Mucosa of rectum (tissue), 2 donors: Measurements from ENCODE around the gene B3GAT1.

ENCODE experiments used
- H3K27ac ChIP-seq, 2 donors: one replicate each; pipeline ENCODE4 v1.7.0; 2013; ENCODE audit warnings: inconsistent platforms in 2 of 2, low read depth in 2 of 2, low read length in 2 of 2
- H3K27me3 ChIP-seq, 2 donors: one replicate each; pipeline ENCODE4 v1.7.0; 2013; ENCODE audit warnings: low read length in 2 of 2; ENCODE audit not compliant: control insufficient read depth in 2 of 2, insufficient read depth in 2 of 2
- H3K36me3 ChIP-seq, 2 donors: one replicate each; pipeline ENCODE4 v1.7.0; 2013; ENCODE audit warnings: low read length in 2 of 2; ENCODE audit not compliant: control insufficient read depth in 2 of 2, insufficient read depth in 2 of 2
- H3K4me1 ChIP-seq, 2 donors: one replicate each; pipeline ENCODE4 v1.7.0; 2013; ENCODE audit warnings: low read length in 2 of 2, mild to moderate bottlenecking in 1 of 2; ENCODE audit not compliant: control insufficient read depth in 2 of 2, insufficient read depth in 2 of 2
- H3K4me3 ChIP-seq, 2 donors: one replicate each; pipeline ENCODE4 v1.7.0; 2013; ENCODE audit warnings: low read length in 2 of 2
- H3K9ac ChIP-seq, 2 donors: one replicate each; pipeline ENCODE4 v1.7.0; 2013; ENCODE audit warnings: low read length in 2 of 2, low read depth in 1 of 2, mild to moderate bottlenecking in 1 of 2
- H3K9me3 ChIP-seq, 2 donors: one replicate each; pipeline ENCODE4 v1.7.0; 2013; ENCODE audit warnings: low read length in 2 of 2; ENCODE audit not compliant: control insufficient read depth in 2 of 2
- donor health status: healthy.
- donor health status: Normal muscosa, but diverticular disease.

Gene B3GAT1

DNA sequence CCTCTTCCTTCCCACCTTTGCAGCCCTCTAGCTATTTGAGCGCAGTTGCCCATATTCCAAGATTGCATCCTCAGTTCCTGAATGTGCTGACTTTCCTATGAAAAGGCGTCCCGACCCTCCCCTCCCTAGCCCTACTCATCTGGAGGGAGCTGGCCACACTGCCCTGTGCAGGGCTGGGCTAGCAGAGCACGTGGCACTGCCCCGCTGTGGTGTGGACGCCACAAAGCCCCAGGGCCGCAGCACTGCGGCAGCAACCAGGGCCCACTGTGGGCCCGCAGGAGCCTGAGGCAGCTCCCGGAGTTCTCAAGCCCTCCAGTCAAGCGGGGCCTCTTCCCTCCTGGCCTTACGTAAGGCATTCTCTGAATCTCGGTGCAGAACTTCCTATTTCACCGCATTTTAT, 27.6 kb downstream of the B3GAT1 start:
- peaks cover 0 to 2% of the 10 kb centered on the region in 2 donors for H3K4me1 ChIP-seq
- H3K27me3 ChIP-seq, result peaks cover 0 to 4% of the 10 kb centered on the region in 2 donors
- no peak overlapping the region for H3K27ac ChIP-seq
- H3K36me3 ChIP-seq, result no peaks in the 10 kb centered on the region
- H3K4me3 ChIP-seq, result no peak overlapping the region
- H3K9me3 ChIP-seq, result no peaks in the 10 kb centered on the region
- no peak overlapping the region for H3K9ac ChIP-seq

DNA sequence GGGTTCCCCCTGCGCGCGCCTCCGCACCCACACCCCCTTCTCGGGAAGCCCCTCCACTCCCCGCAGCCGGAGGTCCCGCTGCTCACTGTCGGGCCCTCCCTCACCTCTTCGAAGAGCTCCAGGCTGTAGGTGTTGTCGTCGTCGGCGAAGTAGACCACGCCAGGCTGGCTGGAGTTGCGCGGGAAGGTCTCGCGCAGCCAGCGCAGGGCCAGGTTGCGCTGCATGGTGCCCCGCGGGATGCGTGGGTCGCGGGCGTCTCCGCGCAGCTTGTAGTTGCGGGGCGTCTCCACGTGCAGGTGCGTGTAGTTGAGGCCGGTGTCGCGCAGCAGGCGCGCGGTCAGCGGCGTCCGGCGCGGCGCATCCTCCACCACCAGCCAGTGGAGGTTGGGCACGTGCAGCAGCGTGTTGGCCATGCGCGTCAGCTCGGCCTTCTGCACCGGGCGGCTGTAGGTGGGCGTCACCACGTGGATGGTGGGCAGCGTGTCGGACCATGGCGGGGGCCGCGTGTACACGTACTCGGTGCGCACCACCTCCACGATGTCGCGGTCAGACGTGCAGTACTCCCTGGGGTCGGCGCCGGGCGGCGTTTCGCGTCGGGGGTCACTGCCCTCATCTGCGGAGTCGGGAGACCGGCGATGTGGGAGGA, 28.3 kb downstream of the B3GAT1 start:
- Histone ChIP-seq H3K27me3 (peaks cover 0 to 4% of the 10 kb centered on the region in 2 donors), H3K36me3 (no peaks in the 10 kb centered on the region), H3K9ac (no peak overlapping the region), H3K27ac (no peak overlapping the region), H3K4me3 (no peak overlapping the region), H3K4me1 (peaks cover 0 to 2% of the 10 kb centered on the region in 2 donors), H3K9me3 (no peaks in the 10 kb centered on the region)

DNA sequence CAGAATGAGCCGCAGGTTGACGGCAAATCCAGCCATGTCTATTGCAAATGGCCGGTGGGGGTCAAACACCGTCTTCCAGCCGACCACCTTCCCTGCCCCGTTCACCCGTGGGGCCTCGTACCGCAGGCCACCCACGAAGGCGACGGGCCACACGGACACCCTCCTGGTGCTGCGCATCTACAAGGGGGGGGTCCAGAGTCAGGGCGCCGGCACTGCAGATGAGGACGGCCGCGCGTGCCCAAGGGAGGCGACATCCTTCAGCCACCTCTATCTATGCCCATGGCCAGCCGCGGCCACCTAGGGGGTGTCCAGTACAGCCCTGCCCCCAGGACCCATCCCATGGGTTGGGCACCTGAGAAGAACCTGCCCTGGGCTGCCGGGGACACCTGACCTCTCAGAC, 29.2 kb downstream of the B3GAT1 start:
- H3K9ac ChIP-seq, result no peak overlapping the region
- no peaks in the 10 kb centered on the region for H3K9me3 ChIP-seq
- no peak overlapping the region for H3K27ac ChIP-seq
- H3K27me3 ChIP-seq, result peaks cover 0 to 4% of the 10 kb centered on the region in 2 donors
- H3K4me3 ChIP-seq, result no peak overlapping the region
- H3K4me1 ChIP-seq, result peaks cover 0 to 2% of the 10 kb centered on the region in 2 donors
- H3K36me3 ChIP-seq, result no peaks in the 10 kb centered on the region

DNA sequence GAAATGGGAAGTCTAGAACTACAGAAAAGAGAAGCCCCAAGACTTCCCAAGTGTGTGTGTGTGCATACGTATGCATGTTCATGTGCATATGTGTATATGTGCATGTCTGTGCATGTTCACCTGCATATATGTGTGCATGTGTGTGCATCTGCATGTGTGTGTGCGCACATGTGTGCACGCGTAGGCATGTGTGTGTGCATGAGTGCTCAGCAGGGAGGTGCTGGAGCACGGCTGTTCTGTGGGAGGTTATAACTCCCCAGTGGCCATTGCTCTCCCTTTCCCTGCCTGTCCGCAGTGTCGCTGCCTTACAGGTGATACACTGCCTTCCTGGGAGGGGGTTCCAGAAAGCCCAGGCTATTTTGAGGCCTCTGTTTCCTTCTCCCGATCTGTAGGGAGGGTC, 29.8 kb downstream of the B3GAT1 start:
- Histone ChIP-seq H3K9ac (no peak overlapping the region), H3K9me3 (no peaks in the 10 kb centered on the region), H3K4me3 (no peak overlapping the region), H3K27me3 (peaks cover 0 to 4% of the 10 kb centered on the region in 2 donors), H3K27ac (no peak overlapping the region), H3K36me3 (no peaks in the 10 kb centered on the region), H3K4me1 (peaks cover 0 to 2% of the 10 kb centered on the region in 2 donors)

DNA sequence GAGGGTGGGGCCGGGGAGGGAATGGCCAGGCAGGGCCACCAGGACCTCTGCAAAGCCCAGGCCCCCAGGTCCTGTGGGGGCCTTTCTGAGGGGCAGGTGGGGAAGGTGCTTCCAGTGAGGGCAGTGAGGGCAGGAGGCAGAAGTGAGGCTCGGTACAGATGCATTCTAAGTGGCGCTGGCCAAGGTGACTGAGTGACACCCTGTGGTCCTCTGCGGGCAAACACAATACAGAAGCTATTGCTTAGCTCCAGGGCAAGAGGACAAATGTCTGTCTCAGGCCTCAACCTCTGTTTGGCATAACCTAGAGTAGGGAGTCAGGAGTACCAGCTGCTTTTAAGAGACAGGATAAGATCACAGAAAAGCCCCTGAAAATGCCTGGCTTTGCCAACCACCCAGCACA, 31.3 kb downstream of the B3GAT1 start:
- Histone ChIP-seq H3K9me3 (no peaks in the 10 kb centered on the region), H3K27me3 (no peaks in the 10 kb centered on the region), H3K4me3 (no peak overlapping the region), H3K36me3 (no peaks in the 10 kb centered on the region), H3K27ac (no peak overlapping the region), H3K4me1 (peaks cover 0 to 2% of the 10 kb centered on the region in 2 donors), H3K9ac (no peak overlapping the region)

DNA sequence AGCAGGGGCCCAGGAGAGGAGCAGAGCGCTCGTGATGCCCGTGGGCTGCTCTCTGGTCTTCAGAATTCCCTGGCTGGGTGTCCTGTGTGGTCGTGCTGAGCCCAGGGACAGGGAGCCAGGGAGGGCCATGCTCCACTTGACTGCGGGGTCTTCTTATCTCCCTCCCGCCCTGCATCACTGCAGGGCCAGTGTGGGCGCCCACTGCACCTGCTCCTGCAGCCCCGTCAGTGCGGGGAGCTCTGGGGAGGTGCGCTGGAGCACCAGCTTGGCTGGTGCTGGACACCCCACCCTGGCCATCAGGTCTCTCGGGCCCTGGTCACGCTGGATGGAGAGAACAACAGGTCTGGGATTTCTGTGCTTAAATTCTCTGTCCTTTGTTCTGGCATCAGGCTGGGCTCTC, 31.8 kb downstream of the B3GAT1 start:
- Histone ChIP-seq H3K4me1 (peaks cover 0 to 2% of the 10 kb centered on the region in 2 donors), H3K36me3 (no peaks in the 10 kb centered on the region), H3K27ac (no peak overlapping the region)

DNA sequence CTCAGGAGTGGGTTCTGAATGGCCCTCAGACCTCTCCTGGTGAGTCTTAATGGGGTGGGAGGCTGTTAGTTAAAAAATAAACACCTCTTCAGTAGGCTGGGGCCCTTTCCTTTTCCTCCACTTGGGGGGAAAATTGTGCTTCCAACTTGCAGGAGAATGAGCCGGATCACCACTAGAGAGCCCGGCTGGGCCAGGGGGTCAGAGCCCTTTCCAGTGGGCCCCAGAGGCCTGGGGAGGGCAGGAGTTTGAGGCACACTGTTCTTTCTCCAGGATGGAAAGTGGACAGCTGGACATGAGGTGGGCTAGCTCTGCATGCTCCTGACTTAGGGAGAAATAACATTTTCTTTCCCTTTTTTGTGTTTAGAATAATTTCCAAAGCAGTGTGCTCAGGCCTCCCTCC, 32.8 kb downstream of the B3GAT1 start:
- Histone ChIP-seq H3K9me3 (no peaks in the 10 kb centered on the region), H3K9ac (no peak overlapping the region), H3K27me3 (no peaks in the 10 kb centered on the region), H3K36me3 (no peaks in the 10 kb centered on the region), H3K4me1 (no peaks in the 10 kb centered on the region), H3K27ac (no peak overlapping the region), H3K4me3 (no peak overlapping the region)

More for the DNA sequence above, 31.8 kb downstream of the B3GAT1 start:
- no peaks in the 10 kb centered on the region for H3K27me3 ChIP-seq
- H3K9ac ChIP-seq, result no peak overlapping the region
- H3K4me3 ChIP-seq, result no peak overlapping the region
- H3K9me3 ChIP-seq, result no peaks in the 10 kb centered on the region

DNA sequence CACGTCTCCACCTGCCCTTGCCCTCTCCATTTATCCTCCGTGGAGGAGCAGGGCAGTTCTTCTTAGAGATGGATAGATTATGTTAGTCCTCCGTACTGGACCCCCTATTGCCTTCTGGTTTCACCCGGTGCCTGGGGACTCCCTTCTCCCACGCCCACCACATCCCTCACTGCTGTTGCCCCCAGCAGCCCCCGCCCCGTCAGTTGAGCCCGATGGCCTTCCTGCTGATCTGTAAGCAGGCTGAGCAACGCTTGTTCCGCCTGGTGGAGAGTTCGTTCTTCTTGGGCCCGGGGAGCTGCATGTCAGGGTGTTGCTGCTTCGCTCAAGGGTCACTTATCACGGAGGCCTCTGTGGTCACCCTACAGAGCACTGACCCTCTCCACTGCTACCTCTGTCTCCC, 34.2 kb downstream of the B3GAT1 start:
- Histone ChIP-seq H3K4me1 (no peaks in the 10 kb centered on the region), H3K4me3 (no peak overlapping the region), H3K27ac (no peak overlapping the region), H3K9me3 (no peaks in the 10 kb centered on the region), H3K36me3 (no peaks in the 10 kb centered on the region), H3K27me3 (no peaks in the 10 kb centered on the region), H3K9ac (no peak overlapping the region)

DNA sequence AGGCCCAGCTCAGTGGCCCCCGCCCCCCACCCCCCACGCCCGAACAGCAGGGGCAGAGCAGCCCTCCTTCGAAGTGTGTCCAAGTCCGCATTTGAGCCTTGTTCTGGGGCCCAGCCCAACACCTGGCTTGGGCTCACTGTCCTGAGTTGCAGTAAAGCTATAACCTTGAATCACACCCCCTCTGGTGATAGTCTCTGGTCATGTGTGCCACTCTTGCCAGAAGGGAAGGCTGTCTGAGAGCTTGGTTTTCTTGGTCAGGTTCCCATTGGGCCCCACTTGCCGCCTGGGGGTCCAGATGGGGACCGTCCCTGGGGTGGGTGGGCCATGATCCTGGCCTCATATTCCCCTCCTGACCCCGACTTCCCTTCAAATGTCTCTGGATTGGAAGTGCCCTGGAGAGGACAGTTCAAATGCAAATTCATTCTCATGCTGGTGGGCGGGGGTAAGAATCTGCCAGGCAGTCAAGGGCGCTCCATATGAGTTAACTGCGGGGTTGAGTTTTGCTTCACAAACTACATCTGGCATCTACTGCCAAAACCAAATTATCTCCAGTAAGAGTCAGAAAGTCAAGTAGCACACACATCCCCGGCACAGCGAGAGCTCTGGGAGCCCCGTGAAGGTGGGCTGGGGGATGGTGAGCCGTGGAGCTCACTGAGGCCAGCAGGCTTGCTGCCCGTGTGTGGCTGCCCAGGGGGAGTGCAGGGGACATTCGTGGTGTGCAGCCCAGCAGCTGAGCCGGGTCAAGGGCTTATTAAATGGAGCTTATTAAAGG, 35.7 kb downstream of the B3GAT1 start:
- H3K9ac ChIP-seq, result no peak overlapping the region
- no peak overlapping the region for H3K4me3 ChIP-seq
- H3K27me3 ChIP-seq, result no peaks in the 10 kb centered on the region
- no peaks in the 10 kb centered on the region for H3K4me1 ChIP-seq
- H3K9me3 ChIP-seq, result no peaks in the 10 kb centered on the region
- no peak overlapping the region for H3K27ac ChIP-seq
- peaks cover 0 to 2% of the 10 kb centered on the region in 2 donors for H3K36me3 ChIP-seq

DNA sequence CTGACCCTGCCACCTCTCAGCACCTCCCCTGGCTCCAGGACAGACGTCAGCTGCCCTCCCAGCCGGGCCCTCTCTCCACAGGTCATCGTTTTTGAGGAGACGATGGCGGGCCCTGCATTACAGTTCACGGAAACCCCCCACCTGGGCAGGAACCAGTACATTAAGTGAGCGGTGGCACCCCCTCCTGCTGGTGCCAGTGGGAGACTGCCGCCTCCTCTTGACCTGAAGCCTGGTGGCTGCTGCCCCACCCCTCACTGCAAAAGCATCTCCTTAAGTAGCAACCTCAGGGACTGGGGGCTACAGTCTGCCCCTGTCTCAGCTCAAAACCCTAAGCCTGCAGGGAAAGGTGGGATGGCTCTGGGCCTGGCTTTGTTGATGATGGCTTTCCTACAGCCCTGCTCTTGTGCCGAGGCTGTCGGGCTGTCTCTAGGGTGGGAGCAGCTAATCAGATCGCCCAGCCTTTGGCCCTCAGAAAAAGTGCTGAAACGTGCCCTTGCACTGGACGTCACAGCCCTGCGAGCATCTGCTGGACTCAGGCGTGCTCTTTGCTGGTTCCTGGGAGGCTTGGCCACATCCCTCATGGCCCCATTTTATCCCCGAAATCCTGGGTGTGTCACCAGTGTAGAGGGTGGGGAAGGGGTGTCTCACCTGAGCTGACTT, 37.0 kb downstream of the B3GAT1 start:
- Histone ChIP-seq H3K4me3 (no peak overlapping the region), H3K36me3 (peaks cover 0 to 2% of the 10 kb centered on the region in 2 donors), H3K9ac (no peak overlapping the region), H3K27ac (no peak overlapping the region), H3K27me3 (no peaks in the 10 kb centered on the region), H3K4me1 (no peaks in the 10 kb centered on the region), H3K9me3 (no peaks in the 10 kb centered on the region)
